ENCODE data around the gene RELN. TPM values are rescaled to one million over a fixed set of nuclear protein-coding genes. Genes with fewer than 3 reads are reported as not detected.

The RELN gene
- total RNA-seq, 1 experiment from 2014 or later, result 0.48 TPM

GRCh38 chr7:103772171-103772773 is 217.2 kb downstream of the RELN start:
- Histone ChIP-seq H3K4me1 (replicated peaks; ENCODE audit: insufficient read depth) (no peaks in the 10 kb centered on the region), H2AFZ (no peak overlapping the region), H3K79me2 (ENCODE audit: low read depth) (no peaks in the 10 kb centered on the region), H4K20me1 (ENCODE audit: insufficient read depth) (no peaks in the 10 kb centered on the region), H3K4me3 (no peak overlapping the region), H3K9me2 (ENCODE audit: insufficient read depth) (no peaks in the 10 kb centered on the region), H3K27ac (no peak overlapping the region), H3K4me2 (no peak overlapping the region), H3F3A (ENCODE audit: insufficient read depth, low read depth) (no peaks in the 10 kb centered on the region), H3K9me3 (ENCODE audit: insufficient read depth, low read depth) (no peaks in the 10 kb centered on the region), H3K27me3 (ENCODE audit: insufficient read depth, low read depth) (no peaks in the 10 kb centered on the region), H3K36me3 (ENCODE audit: low read depth) (no peaks in the 10 kb centered on the region)
- BruUV-seq (replicated peaks), result no TSS peak
- intact Hi-C loops (cut with micrococcal nuclease; ENCODE audit: unreplicated experiment), result no loop called here
- DNase-seq, result no peak
- POLR2A ChIA-PET (ENCODE audit: unreplicated experiment), result no interaction called here
- TF ChIP-seq EZH2 (IDR thresholded peaks at IDR 0.05; ENCODE audit: low read depth), result no peak
- no peak for TF ChIP-seq CTCF (conservative IDR thresholded peaks at IDR 0.05)
- CTCF ChIA-PET, result no interaction called here

- H3F3A ChIP-seq (ENCODE audit: insufficient read depth, low read depth), result no peaks in the 10 kb centered on the region
- H3K9me2 ChIP-seq (ENCODE audit: insufficient read depth), result no peaks in the 10 kb centered on the region
- no peak overlapping the region for H2AFZ ChIP-seq
- intact Hi-C loops (cut with micrococcal nuclease; ENCODE audit: unreplicated experiment), result no loop called here
- DNase-seq, result no peak
- H3K9me3 ChIP-seq (ENCODE audit: insufficient read depth, low read depth), result no peaks in the 10 kb centered on the region
- no peaks in the 10 kb centered on the region for H4K20me1 ChIP-seq (ENCODE audit: insufficient read depth)
- no peak overlapping the region for H3K27ac ChIP-seq
- TF ChIP-seq EZH2 (IDR thresholded peaks at IDR 0.05; ENCODE audit: low read depth), result no peak
- TF ChIP-seq CTCF (conservative IDR thresholded peaks at IDR 0.05), result no peak
- BruUV-seq (replicated peaks), result no TSS peak
- H3K4me2 ChIP-seq, result no peak overlapping the region
- ChIA-PET POLR2A (ENCODE audit: unreplicated experiment) (no interaction called here), CTCF (no interaction called here)
- H3K4me1 ChIP-seq (replicated peaks; ENCODE audit: insufficient read depth), result no peaks in the 10 kb centered on the region
- H3K79me2 ChIP-seq (ENCODE audit: low read depth), result no peaks in the 10 kb centered on the region
- H3K36me3 ChIP-seq (ENCODE audit: low read depth), result no peaks in the 10 kb centered on the region
- no peak overlapping the region for H3K4me3 ChIP-seq
- H3K27me3 ChIP-seq (ENCODE audit: insufficient read depth, low read depth), result no peaks in the 10 kb centered on the region
Measured at GRCh38 chr7:103771294-103771693, 218.2 kb downstream of the RELN start.

- Histone ChIP-seq H3K4me3 (no peak overlapping the region), H3K4me2 (no peak overlapping the region), H3K27ac (no peak overlapping the region), H4K20me1 (ENCODE audit: insufficient read depth) (no peaks in the 10 kb centered on the region), H3K9me3 (ENCODE audit: insufficient read depth, low read depth) (no peaks in the 10 kb centered on the region), H2AFZ (no peak overlapping the region), H3K27me3 (ENCODE audit: insufficient read depth, low read depth) (0 out of 2 replicates have a peak, but pooled peaks cover 4% of the 10 kb centered on the region), H3K36me3 (ENCODE audit: low read depth) (no peaks in the 10 kb centered on the region), H3K9me2 (ENCODE audit: insufficient read depth) (no peaks in the 10 kb centered on the region), H3F3A (ENCODE audit: insufficient read depth, low read depth) (no peaks in the 10 kb centered on the region), H3K79me2 (ENCODE audit: low read depth) (no peaks in the 10 kb centered on the region), H3K4me1 (replicated peaks; ENCODE audit: insufficient read depth) (no peaks in the 10 kb centered on the region)
- POLR2A ChIA-PET (ENCODE audit: unreplicated experiment), result no interaction called here
- no TSS peak for BruUV-seq (replicated peaks)
- no peak for DNase-seq
- TF ChIP-seq CTCF (conservative IDR thresholded peaks at IDR 0.05) (no peak), EZH2 (IDR thresholded peaks at IDR 0.05; ENCODE audit: low read depth) (no peak)
- intact Hi-C loops (cut with micrococcal nuclease; ENCODE audit: unreplicated experiment), result no loop called here
- CTCF ChIA-PET, result no interaction called here
Measured at GRCh38 chr7:103766660-103767059, 222.8 kb downstream of the RELN start.
